ENCODE data around the gene IER5L.
A peak's percentile ranks its signal among the peaks of the same experiment; 100 is the strongest.

The IER5L gene

DNA sequence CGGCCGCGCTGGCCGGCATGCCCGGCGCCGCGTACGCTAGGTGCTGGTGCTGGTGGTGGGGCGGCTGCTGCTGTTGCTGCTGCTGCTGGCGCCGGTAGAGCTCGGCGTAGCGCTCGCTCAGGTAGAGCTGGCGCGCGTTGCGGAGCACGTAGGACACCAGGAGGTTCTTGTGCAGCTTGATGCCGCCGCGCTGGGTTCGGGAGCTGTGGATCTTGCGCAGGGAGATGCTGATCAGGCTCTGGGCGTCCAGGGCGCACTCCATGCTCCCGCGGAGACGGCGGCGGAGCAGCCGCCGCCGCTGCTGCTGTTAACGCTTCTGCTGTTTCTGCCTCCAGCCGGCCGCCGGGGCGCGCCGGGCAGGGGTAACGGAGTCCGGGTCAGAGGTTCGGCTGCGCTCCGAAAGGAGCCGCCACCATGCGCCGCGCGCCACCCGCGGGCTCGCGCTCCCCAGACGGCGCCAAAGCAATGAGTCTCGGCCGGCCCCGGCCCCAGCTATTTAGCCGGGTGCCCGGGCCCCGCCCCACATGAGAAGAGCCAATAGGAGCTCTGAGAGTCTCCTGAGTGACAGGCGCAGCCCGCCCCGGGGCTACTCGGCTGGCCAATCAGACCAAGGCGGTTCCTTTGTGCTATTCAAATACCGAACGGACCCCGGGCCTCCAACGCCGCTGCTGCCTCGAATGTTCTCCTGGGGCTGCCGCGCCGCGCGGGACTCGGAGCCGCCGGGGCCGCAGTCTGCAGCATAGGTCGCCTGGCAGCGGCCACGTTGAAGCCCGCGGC lies at the start of gene IER5L:
Gene IER5L (minus strand): TSS at position 471 of the 777 bp plus-strand sequence. CDS start 209 bp downstream, at position 262.
- H3K4me1 ChIP-seq (ENCODE audit: control insufficient read depth in 1 of 2, insufficient read depth in 2 of 2, low read length in 2 of 2), result peaks cover 0 to 18% of the 10 kb centered on the region in 2 donors
- peak within 1 kb of the TSS; percentile 93 for H3K27ac ChIP-seq (ENCODE audit: low read length)
- H3K4me3 ChIP-seq (ENCODE audit: low read depth in 1 of 2, low read length in 2 of 2), result peak within 1 kb of the TSS; percentile 80 to 96
- H3K36me3 ChIP-seq (ENCODE audit: control insufficient read depth in 1 of 2, insufficient read depth in 2 of 2, low read length in 2 of 2), result no peaks in the 10 kb centered on the region
- H3K27me3 ChIP-seq (ENCODE audit: low read depth, low read length), result no peaks in the 10 kb centered on the region
- no peaks in the 10 kb centered on the region for H3K9me3 ChIP-seq (ENCODE audit: control insufficient read depth in 1 of 2, low read length in 2 of 2)

GRCh38 chr9:129227843-129228189 lies 49.8 kb upstream of the IER5L start:
- Histone ChIP-seq H3K36me3 (ENCODE audit: control insufficient read depth in 1 of 2, insufficient read depth in 2 of 2, low read length in 2 of 2) (no peaks in the 10 kb centered on the region), H3K27ac (ENCODE audit: low read length) (no peak overlapping the region), H3K9me3 (ENCODE audit: control insufficient read depth in 1 of 2, low read length in 2 of 2) (no peaks in the 10 kb centered on the region), H3K27me3 (ENCODE audit: low read depth, low read length) (no peaks in the 10 kb centered on the region), H3K4me1 (ENCODE audit: control insufficient read depth in 1 of 2, insufficient read depth in 2 of 2, low read length in 2 of 2) (peaks cover 0 to 5% of the 10 kb centered on the region in 2 donors), H3K4me3 (ENCODE audit: low read depth in 1 of 2, low read length in 2 of 2) (no peak overlapping the region)

DNA sequence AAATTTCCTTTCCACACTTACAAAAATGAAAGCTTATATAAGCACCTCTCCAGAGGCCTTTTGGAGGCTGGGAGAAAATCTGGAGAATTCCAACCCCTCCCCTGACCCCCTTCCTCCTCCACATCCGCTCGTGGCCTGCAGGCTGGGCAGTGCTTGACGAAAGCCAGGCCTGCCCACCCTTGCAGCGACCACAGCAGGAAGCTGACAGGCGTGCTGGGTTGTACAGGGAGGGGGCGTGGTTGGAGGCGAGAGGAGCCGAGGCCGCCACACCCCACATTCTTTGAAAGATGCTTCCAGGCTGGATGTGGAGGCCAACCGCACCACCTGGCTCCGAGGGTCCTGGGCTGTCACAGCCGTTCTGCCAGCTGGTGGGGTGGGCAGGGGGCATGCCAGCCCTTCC lies 47.8 kb upstream of the IER5L start:
- peaks cover 0 to 5% of the 10 kb centered on the region in 2 donors for H3K4me1 ChIP-seq (ENCODE audit: control insufficient read depth in 1 of 2, insufficient read depth in 2 of 2, low read length in 2 of 2)
- H3K27ac ChIP-seq (ENCODE audit: low read length), result no peak overlapping the region

DNA sequence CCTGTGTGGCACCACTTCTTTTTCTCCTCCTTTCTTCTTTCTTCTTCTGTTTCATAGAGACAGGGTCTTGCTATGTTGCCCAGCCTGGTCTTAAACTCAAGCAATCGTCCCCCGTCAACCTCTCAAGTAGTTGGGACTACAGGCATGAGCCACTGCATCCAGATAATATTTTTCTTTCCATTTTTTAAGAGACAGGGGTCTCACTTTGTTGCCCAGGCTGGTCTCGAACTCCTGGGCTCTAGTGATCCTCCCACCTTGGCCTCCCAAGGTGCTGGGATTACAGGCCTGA lies 47.4 kb upstream of the IER5L start:
- Histone ChIP-seq H3K9me3 (ENCODE audit: control insufficient read depth in 1 of 2, low read length in 2 of 2) (no peaks in the 10 kb centered on the region), H3K27ac (ENCODE audit: low read length) (no peak overlapping the region), H3K4me3 (ENCODE audit: low read depth in 1 of 2, low read length in 2 of 2) (no peak overlapping the region), H3K27me3 (ENCODE audit: low read depth, low read length) (no peaks in the 10 kb centered on the region), H3K4me1 (ENCODE audit: control insufficient read depth in 1 of 2, insufficient read depth in 2 of 2, low read length in 2 of 2) (peaks cover 0 to 5% of the 10 kb centered on the region in 2 donors), H3K36me3 (ENCODE audit: control insufficient read depth in 1 of 2, insufficient read depth in 2 of 2, low read length in 2 of 2) (no peaks in the 10 kb centered on the region)

More for the DNA sequence above, 47.8 kb upstream of the IER5L start:
- Histone ChIP-seq H3K9me3 (ENCODE audit: control insufficient read depth in 1 of 2, low read length in 2 of 2) (no peaks in the 10 kb centered on the region), H3K4me3 (ENCODE audit: low read depth in 1 of 2, low read length in 2 of 2) (no peak overlapping the region), H3K36me3 (ENCODE audit: control insufficient read depth in 1 of 2, insufficient read depth in 2 of 2, low read length in 2 of 2) (no peaks in the 10 kb centered on the region), H3K27me3 (ENCODE audit: low read depth, low read length) (no peaks in the 10 kb centered on the region)

DNA sequence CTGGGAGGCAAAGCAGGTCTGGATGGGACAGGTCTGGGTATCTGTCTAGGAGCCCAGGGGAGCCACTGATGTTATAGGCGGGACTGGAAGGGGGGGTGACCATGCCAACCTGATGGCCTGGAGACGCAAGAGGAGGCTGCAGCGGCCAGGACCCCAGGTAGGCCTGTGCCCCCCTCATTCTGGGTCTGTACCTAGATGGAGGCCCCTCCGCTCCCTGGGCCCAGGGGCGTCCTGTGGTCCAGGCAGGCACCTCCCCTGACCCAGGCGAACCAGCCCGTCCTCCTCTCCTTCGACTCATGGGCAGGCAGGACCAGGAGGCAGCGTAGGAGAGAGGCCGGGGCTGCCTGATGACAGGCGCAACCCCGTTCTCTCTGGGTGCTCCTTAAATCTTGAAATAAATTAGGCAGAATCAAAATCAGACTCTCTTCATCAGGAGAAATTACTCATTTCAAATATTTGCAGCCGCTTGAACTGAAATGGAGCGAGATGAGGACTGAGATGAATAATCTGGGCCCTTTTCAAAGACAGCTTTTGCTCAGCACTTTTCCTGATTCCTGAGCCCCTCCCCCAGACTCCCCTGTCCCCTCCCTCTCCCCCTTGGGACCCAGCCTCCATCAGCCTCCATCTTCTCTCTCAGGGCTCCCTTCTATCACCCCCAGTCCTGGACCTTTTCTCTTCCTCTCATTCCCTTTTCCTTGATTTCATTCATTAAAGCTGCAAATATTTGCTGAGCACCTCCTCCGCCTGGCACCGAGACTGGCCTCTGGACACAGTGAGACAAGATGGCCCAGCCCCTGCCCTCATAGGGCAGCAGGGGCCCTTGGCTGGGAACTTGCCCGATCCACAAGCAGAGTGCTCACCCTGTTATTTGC lies 46.8 kb upstream of the IER5L start:
- no peaks in the 10 kb centered on the region for H3K36me3 ChIP-seq (ENCODE audit: control insufficient read depth in 1 of 2, insufficient read depth in 2 of 2, low read length in 2 of 2)
- H3K4me1 ChIP-seq (ENCODE audit: control insufficient read depth in 1 of 2, insufficient read depth in 2 of 2, low read length in 2 of 2), result peaks cover 0 to 5% of the 10 kb centered on the region in 2 donors
- H3K4me3 ChIP-seq (ENCODE audit: low read depth in 1 of 2, low read length in 2 of 2), result no peak overlapping the region
- no peaks in the 10 kb centered on the region for H3K27me3 ChIP-seq (ENCODE audit: low read depth, low read length)
- H3K27ac ChIP-seq (ENCODE audit: low read length), result no peak overlapping the region
- no peaks in the 10 kb centered on the region for H3K9me3 ChIP-seq (ENCODE audit: control insufficient read depth in 1 of 2, low read length in 2 of 2)

DNA sequence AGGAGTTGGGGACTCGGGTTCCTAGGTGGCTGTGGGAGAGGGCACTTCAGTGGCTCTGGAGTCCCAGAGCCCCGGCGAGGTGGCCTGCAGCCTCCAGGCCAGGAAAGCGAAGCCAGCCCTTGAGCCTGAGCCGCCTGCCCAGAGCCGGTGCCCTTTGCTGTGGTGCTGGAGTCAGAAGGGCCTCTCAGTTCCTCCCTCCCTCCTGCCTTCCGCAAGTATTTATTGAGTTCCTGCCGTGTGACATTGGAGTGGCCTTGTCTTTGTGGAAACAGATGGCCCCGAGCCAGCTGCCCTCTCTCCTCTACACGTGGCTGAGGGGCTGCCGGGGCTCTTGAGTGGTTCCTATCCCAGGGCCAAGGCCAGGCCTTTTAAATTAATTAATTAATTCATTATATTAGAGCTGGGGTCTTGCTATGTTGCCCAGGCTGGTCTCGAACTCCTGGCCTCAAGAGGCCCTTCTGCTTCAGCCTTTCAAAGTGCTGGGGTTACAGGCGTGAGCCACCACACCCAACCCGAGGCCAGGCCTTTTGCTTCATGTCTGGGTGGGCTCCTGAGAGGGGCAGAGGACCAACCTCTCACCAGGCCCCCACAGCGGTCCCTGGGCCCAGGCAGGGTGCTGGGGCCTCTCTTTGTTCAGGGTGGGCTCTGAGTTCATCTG lies 45.6 kb upstream of the IER5L start:
- Histone ChIP-seq H3K9me3 (ENCODE audit: control insufficient read depth in 1 of 2, low read length in 2 of 2) (no peaks in the 10 kb centered on the region), H3K27ac (ENCODE audit: low read length) (no peak overlapping the region), H3K4me1 (ENCODE audit: control insufficient read depth in 1 of 2, insufficient read depth in 2 of 2, low read length in 2 of 2) (peaks cover 0 to 5% of the 10 kb centered on the region in 2 donors), H3K27me3 (ENCODE audit: low read depth, low read length) (no peaks in the 10 kb centered on the region), H3K36me3 (ENCODE audit: control insufficient read depth in 1 of 2, insufficient read depth in 2 of 2, low read length in 2 of 2) (no peaks in the 10 kb centered on the region), H3K4me3 (ENCODE audit: low read depth in 1 of 2, low read length in 2 of 2) (no peak overlapping the region)

- Histone ChIP-seq H3K27ac (ENCODE audit: low read length) (no peak overlapping the region), H3K9me3 (ENCODE audit: control insufficient read depth in 1 of 2, low read length in 2 of 2) (no peaks in the 10 kb centered on the region), H3K4me3 (ENCODE audit: low read depth in 1 of 2, low read length in 2 of 2) (no peak overlapping the region), H3K27me3 (ENCODE audit: low read depth, low read length) (no peaks in the 10 kb centered on the region), H3K4me1 (ENCODE audit: control insufficient read depth in 1 of 2, insufficient read depth in 2 of 2, low read length in 2 of 2) (peaks cover 0 to 5% of the 10 kb centered on the region in 2 donors), H3K36me3 (ENCODE audit: control insufficient read depth in 1 of 2, insufficient read depth in 2 of 2, low read length in 2 of 2) (no peaks in the 10 kb centered on the region)
These were observed 44.8 kb upstream of the IER5L start for GRCh38 chr9:129222819-129223218.

DNA sequence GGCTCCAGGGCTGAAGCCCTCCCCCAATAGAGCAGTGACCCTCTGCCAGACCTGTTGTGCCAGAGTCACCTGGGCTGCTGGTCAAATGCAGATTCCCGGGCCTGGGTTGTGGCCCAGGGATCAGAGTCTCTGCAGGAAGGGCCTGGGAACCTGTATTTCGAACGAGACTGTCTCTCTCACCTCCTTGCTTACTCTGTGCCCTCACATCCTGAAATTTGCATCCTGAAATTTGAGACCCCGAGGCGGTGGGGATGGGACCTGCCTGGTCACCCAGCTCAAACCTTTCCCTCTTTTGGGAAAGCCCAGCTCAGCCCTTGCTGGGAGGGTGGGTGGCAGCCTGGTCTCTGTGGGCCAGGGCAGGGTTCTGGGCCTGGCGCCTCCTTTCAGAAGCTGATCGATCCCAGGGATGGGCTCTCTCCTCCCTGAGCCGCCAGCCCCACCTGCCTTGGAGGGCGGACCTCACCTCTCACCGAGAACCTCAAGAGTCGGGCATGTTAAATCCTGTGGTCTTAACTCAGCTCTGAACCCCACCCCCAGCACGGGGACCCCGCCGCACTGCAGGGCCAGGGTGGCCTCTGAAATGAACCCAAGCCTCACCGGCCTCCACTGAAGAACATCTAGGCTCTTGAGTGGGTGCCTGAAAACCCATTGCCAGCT lies 44.0 kb upstream of the IER5L start:
- Histone ChIP-seq H3K4me3 (ENCODE audit: low read depth in 1 of 2, low read length in 2 of 2) (no peak overlapping the region), H3K9me3 (ENCODE audit: control insufficient read depth in 1 of 2, low read length in 2 of 2) (no peaks in the 10 kb centered on the region), H3K36me3 (ENCODE audit: control insufficient read depth in 1 of 2, insufficient read depth in 2 of 2, low read length in 2 of 2) (no peaks in the 10 kb centered on the region), H3K27me3 (ENCODE audit: low read depth, low read length) (no peaks in the 10 kb centered on the region), H3K4me1 (ENCODE audit: control insufficient read depth in 1 of 2, insufficient read depth in 2 of 2, low read length in 2 of 2) (peaks cover 0 to 5% of the 10 kb centered on the region in 2 donors), H3K27ac (ENCODE audit: low read length) (no peak overlapping the region)

GRCh38 chr9:129221233-129221632 lies 43.2 kb upstream of the IER5L start:
- Histone ChIP-seq H3K27ac (ENCODE audit: low read length) (no peak overlapping the region), H3K4me1 (ENCODE audit: control insufficient read depth in 1 of 2, insufficient read depth in 2 of 2, low read length in 2 of 2) (peaks cover 0 to 5% of the 10 kb centered on the region in 2 donors), H3K9me3 (ENCODE audit: control insufficient read depth in 1 of 2, low read length in 2 of 2) (no peaks in the 10 kb centered on the region), H3K27me3 (ENCODE audit: low read depth, low read length) (no peaks in the 10 kb centered on the region), H3K4me3 (ENCODE audit: low read depth in 1 of 2, low read length in 2 of 2) (no peak overlapping the region), H3K36me3 (ENCODE audit: control insufficient read depth in 1 of 2, insufficient read depth in 2 of 2, low read length in 2 of 2) (no peaks in the 10 kb centered on the region)

GRCh38 chr9:129220771-129221170 lies 42.7 kb upstream of the IER5L start:
- Histone ChIP-seq H3K4me3 (ENCODE audit: low read depth in 1 of 2, low read length in 2 of 2) (no peak overlapping the region), H3K27ac (ENCODE audit: low read length) (no peak overlapping the region), H3K27me3 (ENCODE audit: low read depth, low read length) (no peaks in the 10 kb centered on the region), H3K4me1 (ENCODE audit: control insufficient read depth in 1 of 2, insufficient read depth in 2 of 2, low read length in 2 of 2) (peaks cover 0 to 5% of the 10 kb centered on the region in 2 donors), H3K9me3 (ENCODE audit: control insufficient read depth in 1 of 2, low read length in 2 of 2) (no peaks in the 10 kb centered on the region), H3K36me3 (ENCODE audit: control insufficient read depth in 1 of 2, insufficient read depth in 2 of 2, low read length in 2 of 2) (no peaks in the 10 kb centered on the region)

DNA sequence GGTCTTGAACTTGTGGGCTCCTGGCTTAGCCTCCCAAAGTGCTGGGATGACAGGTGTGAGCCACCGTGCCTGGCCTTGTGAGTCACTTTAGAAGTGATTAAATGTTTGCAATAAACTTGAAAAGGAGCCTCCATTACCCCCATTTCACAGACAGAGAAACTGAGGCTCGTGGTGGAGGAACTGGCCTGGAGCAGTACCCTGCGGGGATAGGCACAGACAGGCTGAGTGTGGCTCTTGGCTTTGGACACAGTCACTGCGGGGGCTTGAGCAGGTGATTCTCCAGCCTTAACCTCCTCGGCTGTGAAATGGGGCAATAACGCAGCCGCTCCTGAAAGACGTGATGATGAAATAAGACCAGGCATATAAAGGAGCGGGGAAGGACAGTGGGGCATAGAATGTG lies 40.9 kb upstream of the IER5L start:
- Histone ChIP-seq H3K27me3 (ENCODE audit: low read depth, low read length) (no peaks in the 10 kb centered on the region), H3K36me3 (ENCODE audit: control insufficient read depth in 1 of 2, insufficient read depth in 2 of 2, low read length in 2 of 2) (no peaks in the 10 kb centered on the region), H3K4me1 (ENCODE audit: control insufficient read depth in 1 of 2, insufficient read depth in 2 of 2, low read length in 2 of 2) (no peaks in the 10 kb centered on the region), H3K9me3 (ENCODE audit: control insufficient read depth in 1 of 2, low read length in 2 of 2) (no peaks in the 10 kb centered on the region), H3K27ac (ENCODE audit: low read length) (no peak overlapping the region), H3K4me3 (ENCODE audit: low read depth in 1 of 2, low read length in 2 of 2) (no peak overlapping the region)

Measured in muscle layer of duodenum (tissue), 2 donors.